HG02678 (cell line): ENCODE measurements around the gene TNFRSF6B.

Experiments used
- ATAC-seq: cut with Tn5 transposase; IDR thresholded peaks from one replicate; pipeline ENCODE4 v1.9.1; 2021; ENCODE audit warnings: mild to moderate bottlenecking, moderate library complexity; ENCODE audit not compliant: unreplicated experiment

Gene TNFRSF6B

DNA sequence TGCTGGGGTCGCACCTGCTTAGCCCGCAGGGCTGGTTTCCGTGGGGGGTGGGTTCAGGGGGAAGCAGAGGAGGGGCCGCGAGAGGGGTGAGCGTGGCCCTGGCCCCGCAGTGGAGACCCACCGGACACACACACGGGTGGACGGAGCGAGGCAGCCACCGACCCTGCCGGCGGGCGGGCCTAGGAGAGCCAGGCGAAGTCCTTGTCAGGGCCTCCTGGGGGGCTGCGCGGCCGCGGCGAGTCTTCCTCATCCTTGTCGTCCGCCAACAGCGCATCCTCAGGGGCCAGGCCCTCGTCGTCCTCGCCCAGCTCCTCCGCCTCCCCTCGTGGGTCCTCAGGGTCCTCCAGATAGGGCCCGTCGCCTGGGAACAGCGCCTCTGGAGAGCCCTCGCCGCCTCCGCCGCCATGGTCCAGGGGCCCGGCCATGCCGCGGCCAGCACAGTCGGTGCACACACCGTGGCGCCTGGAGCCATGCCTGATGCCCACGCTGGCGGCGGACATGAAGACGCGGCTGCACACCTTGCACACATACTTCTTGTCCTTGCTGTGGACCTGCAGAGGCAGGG is 50.4 kb downstream of the TNFRSF6B start:
- no peak for ATAC-seq

DNA sequence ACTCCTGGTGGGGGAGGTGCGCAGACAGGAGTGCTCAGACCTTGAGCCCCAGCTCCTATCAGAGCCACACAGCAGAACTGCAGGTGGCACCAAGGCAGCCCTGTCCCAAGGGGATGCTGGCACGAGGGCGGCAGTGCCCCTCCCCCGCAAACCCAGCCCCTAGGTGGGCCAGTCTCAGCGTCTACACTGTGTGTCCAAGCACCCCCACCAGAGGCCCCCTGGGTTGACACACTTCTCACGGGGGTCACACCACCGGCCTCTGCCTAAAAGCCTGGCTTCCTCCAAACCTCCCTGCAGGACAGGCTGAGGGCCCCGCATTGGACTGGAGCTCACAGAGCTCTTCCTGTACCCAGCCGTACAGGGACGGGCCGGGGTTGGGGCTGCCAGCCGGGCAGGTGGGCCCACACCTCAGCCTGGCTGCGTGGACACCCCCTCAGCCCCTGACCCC is 51.2 kb downstream of the TNFRSF6B start:
- no peak for ATAC-seq
